GM21423 (cell line): Measurements from ENCODE around the gene UTS2B.

Source experiments
- ATAC-seq: cut with Tn5 transposase; IDR thresholded peaks from one replicate; pipeline ENCODE4 v1.9.1; 2021; ENCODE audit warnings: mild to moderate bottlenecking, moderate library complexity; ENCODE audit not compliant: unreplicated experiment

UTS2B gene, protein sequence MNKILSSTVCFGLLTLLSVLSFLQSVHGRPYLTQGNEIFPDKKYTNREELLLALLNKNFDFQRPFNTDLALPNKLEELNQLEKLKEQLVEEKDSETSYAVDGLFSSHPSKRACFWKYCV

DNA sequence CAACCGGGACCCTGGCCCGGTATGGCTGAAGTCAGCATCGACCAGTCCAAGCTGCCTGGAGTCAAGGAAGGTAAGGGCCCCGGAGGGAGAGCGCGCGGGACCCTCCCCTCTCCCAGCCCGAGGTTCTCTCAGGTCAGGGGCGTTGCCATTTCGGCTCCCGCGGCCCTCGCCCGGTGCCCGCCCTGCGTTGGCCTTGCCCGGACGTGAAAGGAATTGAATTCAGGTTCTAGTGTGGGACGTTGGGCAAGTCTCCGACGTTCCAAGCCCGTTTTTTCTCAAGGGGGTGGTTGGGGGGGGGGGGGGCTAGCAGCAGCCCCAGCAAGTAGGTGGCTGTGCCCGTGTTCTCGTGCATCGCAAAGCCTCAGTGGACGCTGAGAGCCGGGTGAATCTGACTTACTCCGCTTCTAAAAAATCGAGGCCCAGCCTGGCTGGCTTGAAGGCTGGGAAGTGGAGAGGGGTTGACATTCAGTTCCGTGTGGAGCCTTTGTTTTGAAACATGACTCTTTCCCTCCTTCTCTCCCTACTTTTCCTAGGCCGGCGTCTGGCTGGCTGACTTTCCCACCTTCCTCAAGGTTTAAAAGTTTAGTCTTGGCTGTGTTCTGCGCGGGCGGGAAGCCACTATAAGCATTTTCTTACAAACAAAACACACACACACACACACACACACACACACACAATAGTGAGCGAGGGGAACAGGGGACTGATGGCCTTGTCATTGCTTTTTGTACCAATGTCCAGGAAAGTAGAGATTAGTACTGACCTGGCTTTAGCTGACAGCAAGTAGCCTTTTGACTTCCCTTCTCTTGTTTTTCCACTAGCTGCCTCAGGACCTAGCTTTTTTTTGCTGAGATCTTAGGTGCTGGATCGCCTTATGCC lies at the start of gene UTS2B:
TSS of gene UTS2B (minus strand) at position 873 of the 876 bp plus-strand sequence. CDS start 48,337 bp downstream, outside the sequence.
- ATAC-seq: peak; percentile 16

DNA sequence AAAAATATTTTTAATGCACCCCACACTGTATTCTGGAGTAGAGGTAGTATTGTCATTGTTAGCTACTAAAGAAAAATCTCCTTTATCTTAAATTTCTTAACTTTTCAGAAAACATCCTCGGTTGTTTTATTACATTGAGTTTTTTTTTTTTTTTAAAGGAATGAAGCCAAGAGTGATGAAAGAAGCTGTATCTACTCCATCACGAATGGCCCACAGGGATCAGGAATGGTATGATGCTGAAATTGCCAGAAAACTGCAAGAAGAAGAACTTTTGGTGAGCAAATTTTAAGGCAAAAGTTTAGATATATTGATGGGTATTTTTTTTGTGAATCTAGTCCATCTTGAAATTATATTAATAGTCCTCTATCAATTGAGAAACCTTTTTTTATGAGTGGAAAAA lies 49.7 kb upstream of the UTS2B start:
- no peak for ATAC-seq

DNA sequence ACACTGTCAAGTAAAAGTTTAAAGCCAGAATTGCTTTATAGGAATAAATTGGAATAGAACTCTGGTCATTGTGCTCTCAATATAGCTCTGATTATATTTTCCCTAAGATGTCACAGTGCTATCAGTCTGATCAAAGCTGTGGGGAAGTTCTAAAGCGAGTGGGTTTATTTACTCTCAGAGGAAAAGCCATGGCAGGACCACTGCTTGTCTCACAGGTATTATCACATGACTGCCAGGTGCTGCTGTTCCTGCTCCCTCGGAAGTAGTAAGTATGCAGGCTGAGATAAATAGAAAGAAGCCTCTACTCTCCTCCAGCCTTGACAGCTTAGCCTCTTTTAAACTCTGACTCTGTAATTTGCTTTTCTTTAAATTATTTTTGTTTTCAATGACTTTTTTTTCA lies 49.1 kb upstream of the UTS2B start:
- ATAC-seq: no peak

DNA sequence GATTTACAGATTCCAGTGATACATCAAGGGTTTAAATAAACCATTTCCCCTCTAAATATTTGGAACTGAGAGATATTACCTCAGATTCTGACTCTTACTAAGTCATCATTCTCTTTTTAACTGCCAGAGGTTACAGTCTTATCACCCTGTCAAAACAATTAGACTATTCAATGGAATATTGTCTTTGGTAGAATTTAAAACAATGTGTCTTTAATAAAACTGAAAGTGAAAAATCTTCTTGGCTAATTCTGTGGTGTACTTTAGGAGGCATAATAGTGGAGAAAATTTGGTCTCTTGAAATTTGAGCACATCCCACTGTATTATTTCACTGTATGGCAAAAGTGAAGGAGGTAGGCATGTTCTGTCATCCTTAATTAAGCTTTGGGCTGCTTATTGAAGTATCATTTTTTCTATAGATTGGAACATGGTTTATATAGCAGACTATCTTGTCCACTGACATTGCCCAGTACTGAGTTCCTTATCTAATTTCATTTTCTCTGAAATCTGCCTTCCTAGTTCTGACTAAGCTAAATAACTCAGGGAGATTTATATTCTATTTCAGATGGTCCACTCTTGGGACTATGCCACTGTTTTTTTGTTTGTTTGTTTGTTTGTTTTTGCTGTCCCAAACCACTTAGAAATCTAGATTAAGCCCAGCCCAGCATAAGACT lies 48.0 kb upstream of the UTS2B start:
- ATAC-seq: no peak

DNA sequence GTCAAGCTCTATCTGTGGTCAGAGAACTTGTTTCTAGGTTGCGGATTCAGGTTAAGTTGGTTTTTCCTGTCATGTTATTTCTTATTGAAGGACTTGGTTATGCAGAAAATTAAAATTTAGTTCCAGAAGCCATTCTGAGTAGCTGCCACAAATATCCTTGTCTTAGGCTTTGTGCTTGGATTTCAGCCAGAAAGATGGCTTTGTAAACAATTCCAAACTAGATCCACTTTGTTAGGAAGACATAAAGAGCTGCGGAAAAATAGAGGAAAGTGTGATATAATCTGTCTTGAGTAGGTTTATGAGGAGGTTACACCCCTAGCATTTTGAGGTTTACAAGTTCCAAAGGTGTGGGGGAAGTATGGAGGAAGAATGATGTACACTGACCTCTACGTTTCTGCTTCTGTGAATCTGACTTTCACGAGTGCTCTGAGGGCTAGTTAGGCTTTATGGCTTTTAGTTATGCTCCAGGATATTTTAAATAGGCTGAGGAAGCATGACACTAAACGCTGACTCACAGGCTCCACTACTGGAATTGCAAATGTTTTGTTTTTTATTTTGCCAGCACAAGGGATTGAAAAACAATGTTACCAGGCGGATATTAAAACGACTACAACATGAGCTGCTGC lies 46.3 kb upstream of the UTS2B start:
- no peak for ATAC-seq

DNA sequence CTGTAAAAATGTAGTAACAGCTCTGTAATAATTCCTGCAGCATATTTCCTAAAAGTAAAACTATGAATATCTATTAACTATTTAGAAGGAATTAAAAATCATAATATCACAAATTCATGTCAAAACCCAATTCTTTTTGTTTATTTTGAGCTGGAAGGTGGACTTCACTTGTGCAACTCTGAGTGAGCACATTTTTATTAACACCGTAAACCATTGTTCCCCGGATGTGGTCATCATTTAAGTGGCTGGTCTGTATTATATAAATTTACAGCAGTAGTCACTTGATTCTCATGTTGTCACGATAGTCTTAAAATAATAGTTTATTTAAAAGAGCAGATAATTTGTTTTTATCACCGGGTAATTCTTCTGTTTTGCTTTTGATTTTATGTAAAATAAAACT lies 43.0 kb upstream of the UTS2B start:
- ATAC-seq: no peak

DNA sequence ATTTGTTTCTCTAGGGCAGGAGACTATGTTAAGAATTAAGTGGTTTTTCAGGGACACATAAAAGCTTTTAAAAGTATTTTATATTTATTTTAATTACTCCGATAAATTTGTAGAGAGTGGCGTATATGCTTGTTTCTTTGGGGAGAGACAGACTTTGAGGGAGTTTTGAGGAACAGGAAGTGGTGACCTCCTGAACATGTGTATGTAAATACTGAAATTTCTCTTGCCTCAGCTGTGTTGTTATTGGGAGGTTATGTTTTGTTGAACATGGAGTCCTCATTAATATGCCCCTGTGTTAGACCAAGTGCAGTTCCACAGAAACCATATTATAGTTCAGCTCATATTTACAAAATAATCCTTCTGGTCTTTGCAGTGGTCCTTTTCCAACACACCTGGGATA lies 41.8 kb upstream of the UTS2B start:
- ATAC-seq: no peak

DNA sequence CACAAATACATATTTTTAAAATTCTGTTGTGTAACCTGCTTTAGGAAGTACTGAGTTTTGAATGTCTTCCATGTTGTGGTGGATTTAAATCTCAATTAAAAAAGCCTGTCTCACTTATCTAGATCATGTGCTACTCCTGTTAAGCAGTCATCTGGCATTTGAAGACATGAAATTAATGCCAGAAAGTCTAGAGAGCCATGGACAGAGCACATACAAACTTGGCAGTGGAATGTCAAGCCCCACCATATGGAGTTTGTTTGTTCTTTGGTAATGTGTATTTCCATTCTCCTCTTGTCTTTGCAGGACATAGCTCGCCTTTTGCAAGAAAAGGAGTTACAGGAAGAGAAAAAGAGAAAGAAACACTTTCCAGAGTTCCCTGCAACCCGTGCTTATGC lies 39.3 kb upstream of the UTS2B start:
- no peak for ATAC-seq

DNA sequence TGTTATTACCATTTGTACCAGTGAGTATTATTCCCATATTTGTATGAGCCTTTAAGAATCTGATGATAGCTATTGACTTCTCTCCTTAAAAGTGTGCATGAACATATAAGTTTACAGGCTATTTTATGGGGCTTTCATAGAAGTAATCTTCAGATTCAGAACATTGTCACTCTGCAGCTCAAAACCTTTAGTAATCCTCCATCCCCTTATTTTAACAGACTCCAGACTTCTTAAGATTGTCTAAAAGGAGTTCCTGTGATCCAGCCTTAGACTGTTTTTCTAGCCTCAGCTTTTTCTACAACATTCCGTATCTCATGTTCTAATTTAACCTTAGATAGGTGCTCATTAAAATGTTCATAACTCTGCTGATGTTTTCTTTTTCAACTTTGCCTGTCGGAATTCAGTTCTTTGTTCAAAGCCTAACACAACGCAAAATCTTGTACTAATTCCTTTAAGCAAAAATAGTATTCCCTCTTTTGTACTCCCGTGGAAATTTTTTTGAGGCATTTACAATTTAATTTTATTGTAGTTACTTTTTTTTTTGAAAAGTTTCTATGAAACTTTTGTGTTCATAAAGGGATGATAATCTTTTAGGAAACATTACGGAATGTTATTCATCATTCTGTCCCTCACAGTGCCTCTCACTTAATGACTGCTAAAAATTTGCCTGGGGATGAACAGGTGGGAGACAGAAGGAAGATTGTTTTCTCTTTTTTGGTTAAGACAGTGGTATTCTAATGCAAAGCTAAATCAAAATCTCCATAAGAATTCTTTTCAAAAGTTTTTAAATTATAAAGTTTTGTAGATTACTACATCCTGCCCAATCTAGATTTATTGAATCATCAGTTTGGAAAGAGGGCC lies 38.7 kb upstream of the UTS2B start:
- ATAC-seq: no peak

DNA sequence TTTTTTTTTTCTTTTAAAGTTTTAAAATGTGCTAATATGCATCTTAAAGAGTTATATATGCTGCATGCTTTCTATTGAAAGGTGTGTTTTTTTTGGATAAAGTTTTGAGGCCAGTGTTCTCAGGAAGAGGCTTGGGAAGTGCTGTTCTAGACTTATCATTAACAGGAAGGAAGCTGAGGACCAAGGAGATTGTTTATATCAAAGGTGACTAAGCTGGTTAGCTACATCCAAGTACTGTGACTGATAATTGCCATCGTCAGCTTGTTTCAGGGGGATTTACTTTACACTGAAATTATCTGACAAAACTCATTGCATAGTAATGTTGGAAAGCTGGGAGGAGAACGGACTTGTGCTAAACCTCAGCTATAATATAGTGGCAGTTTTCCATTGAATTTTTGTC lies 36.3 kb upstream of the UTS2B start:
- ATAC-seq: no peak

DNA sequence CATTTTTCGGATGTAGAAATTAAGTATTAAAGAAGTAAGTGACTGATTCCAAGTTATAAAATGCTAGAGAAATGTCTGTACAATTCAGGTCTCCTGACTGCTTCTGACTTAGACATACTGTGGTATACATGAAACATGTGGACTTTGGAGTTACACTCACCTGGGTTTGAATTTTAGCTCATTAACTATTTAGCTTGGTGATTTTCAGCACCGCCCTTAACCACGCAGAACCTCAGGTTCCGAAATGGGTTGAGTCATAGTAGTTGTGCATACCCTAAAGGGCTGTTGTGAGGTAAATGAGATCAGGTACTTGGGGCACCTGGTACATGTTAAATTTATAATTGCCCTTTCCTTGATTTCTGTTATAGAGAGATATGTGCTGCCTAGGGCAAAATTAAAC lies 32.9 kb upstream of the UTS2B start:
- ATAC-seq: no peak

DNA sequence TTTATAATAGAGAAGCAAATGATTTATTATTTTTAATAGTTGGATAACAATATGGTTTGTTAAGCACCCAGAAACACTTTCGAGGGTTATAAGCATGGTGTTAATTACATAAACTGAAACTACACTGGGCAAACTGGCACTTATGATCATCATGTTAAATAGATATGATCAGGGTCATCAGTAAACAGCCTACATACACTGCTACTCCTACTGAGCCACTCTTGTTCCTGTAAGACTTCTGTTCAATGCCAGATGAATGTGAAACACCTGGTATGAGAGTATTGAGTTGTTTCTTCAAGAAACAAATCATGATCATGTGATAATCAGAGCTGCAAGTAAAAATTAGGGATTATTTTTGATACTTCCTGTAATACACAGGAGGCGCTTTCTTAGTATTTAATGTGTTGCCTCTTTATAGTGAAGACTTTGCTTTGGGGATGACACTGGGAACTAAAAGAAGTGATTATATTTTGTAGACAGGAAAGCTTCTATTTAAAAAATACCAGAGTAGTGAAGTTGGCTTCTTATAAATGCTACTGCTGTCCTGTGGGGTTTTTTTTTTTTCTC lies 32.3 kb upstream of the UTS2B start:
- no peak for ATAC-seq

DNA sequence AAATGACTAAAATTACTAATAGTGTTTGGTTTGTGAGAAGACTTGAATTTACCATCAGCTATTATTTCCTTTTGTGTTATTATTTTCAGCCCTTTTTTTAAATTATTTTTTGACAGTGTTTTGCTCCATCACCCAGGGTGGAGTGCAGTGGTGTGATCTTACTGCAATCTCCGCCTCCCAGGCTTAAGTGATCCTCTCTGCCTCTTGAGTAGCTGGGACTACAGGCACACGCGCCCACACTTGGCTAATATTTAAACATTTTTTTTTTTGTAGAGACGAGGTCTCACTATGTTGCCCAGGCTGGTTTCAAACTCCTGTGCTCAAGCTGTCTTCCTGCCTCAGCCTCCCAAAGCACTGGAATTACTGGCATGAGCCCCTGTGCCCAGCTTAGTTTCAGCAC lies 31.7 kb upstream of the UTS2B start:
- no peak for ATAC-seq

DNA sequence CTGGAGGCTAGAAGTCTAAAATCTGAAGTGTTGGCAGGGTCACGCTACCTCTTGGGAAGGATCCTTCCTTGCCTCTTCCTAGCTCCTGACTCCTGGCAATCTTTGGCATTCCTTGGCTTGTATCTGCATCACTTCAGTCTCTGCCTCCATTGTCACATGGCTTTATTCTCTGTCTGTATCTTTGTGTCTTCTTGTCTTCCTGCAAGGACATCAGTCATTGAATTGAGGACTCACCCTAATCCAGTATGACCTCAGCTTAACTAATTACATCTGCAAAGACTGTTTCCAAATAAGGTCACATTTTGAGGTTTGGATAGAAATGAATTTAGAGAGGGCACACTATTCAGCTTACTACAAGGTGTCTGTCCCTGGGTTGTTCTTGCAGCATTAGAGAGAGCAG lies 31.1 kb upstream of the UTS2B start:
- no peak for ATAC-seq

DNA sequence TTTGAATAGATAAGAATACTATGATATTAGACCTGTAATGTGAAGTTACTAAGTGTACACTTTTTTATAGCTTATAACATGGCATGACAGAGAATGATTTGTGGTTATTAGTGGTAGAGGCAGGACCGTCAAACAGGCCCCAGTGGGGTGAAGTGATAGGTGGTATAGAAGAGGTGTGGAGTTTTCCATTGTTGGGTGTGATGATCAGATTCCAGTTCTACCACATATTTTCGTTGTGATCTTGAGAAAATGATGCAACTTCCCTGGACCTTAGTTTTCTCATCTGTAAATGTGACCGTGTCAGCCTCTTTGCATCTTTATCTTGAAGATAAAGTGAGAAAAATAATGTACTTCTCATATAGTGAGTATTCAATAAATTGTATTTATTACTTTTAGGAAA lies 30.3 kb upstream of the UTS2B start:
- no peak for ATAC-seq

DNA sequence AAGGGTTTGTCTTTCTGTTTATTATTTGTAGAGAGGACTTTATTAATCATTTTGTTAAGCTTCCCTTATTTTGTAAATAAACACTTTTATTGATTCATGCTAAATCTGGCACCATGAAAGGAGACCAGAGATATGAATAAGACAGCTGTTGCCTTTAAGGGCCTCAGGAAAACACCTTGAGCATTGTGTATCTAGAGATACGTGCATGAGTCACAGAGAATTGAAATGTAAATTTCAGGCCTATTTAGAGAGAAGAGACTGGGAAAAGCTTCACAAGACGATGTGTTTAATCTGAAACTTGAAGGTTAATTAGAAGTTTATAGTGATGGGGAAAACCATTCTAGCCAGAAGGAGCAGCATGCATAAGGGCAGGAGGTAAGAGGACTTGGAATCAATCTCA lies 28.6 kb upstream of the UTS2B start:
- no peak for ATAC-seq

DNA sequence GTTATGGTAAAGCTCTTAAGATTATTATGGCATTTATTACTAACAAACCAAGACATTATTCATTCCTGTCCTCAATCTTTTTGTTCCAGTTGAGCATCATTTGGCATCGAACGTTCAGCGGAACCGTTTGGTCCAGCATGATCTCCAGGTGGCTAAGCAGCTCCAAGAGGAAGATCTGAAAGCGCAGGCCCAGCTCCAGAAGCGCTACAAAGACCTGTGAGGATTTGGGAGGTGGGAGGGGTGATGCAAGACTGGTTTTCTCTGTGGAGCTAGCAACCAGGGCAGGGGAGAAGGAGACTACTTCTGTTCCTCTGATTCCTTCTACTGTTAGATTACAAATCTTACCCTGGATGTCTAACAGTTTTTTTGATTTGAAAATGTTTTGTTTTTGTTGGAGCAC lies 27.6 kb upstream of the UTS2B start:
- ATAC-seq: no peak

DNA sequence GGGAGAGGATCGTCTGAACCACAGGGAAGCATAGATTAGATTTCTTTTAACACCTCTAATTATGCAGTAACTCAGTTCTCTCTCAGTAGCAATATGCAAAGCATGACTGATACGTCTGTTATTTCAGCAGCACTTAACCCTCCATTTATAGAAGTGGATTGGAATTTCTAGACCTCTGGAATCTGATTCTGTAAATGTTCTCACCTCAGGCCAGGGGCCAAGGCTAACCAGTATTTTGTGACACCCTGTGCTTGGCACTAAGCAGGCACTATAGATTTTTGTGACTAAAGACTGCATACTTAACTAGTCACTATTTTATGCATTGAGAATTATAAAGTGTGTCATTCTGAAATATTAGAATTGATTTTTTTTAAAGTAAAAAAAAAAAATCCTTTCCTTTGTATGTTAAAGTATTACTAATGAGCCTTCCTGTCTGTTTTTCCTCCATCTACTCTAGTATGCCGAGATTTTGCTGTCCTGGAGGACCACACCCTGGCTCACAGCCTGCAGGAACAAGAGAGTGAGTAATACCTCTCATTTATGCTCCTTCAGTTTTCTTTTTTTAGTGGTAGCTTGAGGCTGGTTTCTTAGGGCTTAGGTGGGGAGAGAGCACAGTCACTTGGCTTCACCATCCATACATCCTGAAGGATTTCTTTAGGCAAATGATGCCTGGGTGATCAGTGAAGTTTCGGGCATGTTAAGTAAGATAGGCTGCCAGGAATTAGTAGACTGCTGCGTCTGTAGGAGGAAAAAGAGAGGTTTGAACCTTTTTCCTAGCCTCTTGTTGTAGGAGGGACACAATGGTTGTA lies 26.5 kb upstream of the UTS2B start:
- ATAC-seq: no peak

DNA sequence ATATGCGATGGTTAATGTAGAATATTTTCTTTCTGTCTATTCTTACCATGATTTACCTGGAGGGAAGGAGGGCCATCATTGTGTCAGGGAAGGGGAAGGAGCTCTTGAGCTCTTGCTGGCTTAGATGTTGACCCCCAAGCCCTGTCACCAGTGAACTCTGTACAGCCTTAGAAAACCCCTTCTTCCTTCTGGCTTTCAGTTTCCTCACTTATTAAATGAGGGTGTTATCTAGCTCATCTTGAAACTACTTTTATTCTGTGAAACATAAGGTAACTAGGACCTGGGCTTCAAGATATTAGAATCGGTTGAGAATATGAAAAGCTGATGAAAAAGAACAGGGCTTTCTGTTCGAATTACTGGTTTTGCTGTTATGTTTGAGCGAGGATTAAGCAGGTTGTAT lies 25.1 kb upstream of the UTS2B start:
- peak; percentile 69 for ATAC-seq
